Esophagus muscularis mucosa (tissue), 4 donors: ENCODE measurements around the gene OTULINL.

ENCODE experiments used
- CTCF ChIP-seq, 3 experiments: fragments of 200-600 bp in 2 of 3; fragments of 450-650 bp in 1 of 3; sonication (generic) in 2 of 3; IDR thresholded peaks; one replicate each; pipeline ENCODE4 v1.5.1; 2017 to 2019; ENCODE audit warnings: antibody characterized with exemption in 3 of 3, mild to moderate bottlenecking in 2 of 3, moderate library complexity in 1 of 3
- EP300 ChIP-seq: sonication (generic); formaldehyde crosslinking; IDR thresholded peaks from one replicate; pipeline ENCODE4 v1.6.1; 2017; ENCODE audit warnings: antibody characterized with exemption
- POLR2A ChIP-seq: fragments of 450-650 bp; IDR thresholded peaks from one replicate; pipeline ENCODE4 v1.6.1; 2017; ENCODE audit warnings: antibody characterized with exemption, moderate library complexity, mild to moderate bottlenecking, low read depth

- TF ChIP-seq CTCF (IDR thresholded peaks at IDR 0.05) = no peak
- no peak for TF ChIP-seq POLR2A
- no peak for TF ChIP-seq EP300
Observed at GRCh38 chr5:14532180-14532579, 49.4 kb upstream of the OTULINL start.
